Endometrial microvascular endothelial cells (primary cell): ENCODE measurements around the gene SUDS3. TPM values are rescaled to one million over a fixed set of nuclear protein-coding genes. Genes with fewer than 3 reads are reported as not detected.

Experiments
- in situ Hi-C: cut with HindIII; loops from 2 replicates; pipeline ENCODE4 v1.10.0; 2017; ENCODE audit warnings: low sequenced_read_pairs, low pct_unique_long_range_greater_than_20kb; ENCODE audit errors: inconsistent ontology term
- total RNA-seq: library from RNA; depleted of rRNA; stranded (reverse); fragments of >200 nt; gene quantifications from one replicate; pipeline ENCODE4 v1.2.3, GENCODE V29; 2015; ENCODE audit errors: inconsistent ontology term

Gene SUDS3
- total RNA-seq, 1 donor from 2014 or later, result 17.7 TPM

DNA sequence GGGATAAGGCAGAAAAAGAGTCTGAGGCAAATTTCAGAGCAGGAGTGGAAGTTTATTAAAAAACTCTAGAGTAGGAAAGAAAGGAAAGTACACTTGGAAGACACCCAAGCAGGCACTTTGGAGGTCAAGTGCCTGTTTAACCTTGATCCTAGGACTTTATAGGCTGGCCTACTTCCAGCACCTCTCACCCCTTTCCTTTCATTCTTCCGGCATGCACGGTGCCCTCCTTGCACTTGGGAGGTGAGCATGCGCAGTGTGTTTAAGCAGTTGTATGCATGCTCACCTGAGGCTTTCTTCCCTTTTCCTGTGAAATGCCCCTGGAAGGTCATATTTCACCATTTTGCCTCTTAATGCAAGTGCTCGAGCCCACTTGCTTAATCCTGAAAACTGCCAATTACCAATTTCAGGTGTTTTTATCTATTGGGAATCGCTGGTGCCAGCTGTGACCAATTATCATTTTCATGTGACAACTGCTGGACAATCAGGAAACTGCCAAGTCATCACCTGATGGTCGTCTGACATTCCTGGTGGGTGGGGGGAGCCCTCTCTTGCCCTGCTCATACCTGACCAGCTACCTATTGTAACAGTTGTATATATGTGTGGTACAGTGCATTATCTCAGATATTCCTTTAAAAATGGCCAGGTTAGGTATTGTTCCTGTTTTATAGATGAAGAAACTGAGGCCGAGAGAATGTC lies 53.5 kb downstream of the SUDS3 start:
- in situ Hi-C loops, result no loop called here

- in situ Hi-C loops, result no loop called here
These were observed 54.2 kb downstream of the SUDS3 start for GRCh38 chr12:118430516-118430915.

GRCh38 chr12:118432812-118433545 lies 56.6 kb downstream of the SUDS3 start:
- in situ Hi-C loops, result no loop called here

GRCh38 chr12:118436002-118436730 lies 59.8 kb downstream of the SUDS3 start:
- in situ Hi-C loops, result no loop called here

GRCh38 chr12:118436986-118437385 lies 60.6 kb downstream of the SUDS3 start:
- in situ Hi-C loops, result no loop called here

DNA sequence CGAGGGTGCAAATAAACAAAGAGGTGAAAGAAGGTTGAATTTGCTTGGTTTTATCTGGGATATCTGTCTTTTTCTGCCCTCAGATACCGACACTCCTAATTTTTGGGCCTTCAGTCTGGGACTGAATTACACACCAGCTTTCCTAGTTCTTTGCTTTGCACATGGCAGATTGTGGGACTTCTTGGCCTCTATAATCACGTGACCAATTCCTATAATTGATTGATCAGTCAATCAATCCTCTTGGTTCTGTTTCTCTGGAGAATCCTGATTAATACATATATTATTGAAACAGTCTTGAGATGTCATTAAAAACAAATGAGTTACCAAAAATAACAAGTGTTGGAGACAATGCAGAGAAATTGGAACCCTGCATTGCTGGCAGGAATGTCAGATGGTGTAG lies 62.7 kb downstream of the SUDS3 start:
- in situ Hi-C loops, result no loop called here

DNA sequence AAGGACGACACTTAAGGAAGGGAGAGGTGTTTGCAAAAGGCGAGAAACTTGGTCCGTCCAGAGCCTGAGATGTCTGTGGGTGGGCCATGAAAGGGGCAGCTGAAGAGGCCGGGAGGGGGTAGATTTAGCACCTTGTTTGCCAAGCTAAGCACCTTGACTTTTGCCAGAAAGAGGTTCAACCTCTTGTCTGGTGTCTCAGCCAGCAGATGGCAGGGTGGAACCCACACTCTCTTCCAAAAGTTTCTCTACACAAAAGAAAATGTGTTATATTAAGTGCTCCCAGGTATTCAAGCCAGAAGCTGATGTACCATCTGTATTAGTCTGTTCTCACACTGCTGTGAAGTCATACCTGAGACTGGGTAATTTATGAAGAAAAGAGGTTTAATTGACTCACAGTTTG lies 69.9 kb downstream of the SUDS3 start:
- in situ Hi-C loops, result no loop called here

GRCh38 chr12:118447181-118447580 lies 70.8 kb downstream of the SUDS3 start:
- in situ Hi-C loops, result no loop called here

DNA sequence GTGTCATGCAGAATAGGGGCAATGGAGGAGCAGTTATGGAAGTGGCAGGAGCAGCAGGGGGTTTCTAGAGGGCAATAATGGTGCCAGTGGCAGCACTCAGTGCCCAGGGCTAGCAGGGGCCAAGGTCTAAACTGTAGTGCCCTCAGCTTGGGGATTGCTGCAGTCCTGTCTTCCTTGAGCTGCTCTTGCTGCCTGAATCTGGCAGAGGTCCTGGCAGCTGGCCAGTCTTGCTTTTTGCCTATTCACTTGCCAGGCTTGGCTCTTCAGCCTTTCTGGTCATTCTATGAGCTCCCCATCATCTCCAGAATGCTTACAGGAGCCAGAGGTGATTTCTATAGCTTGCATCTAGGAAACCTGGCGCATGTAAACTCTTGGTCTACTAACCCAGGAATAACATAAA lies 72.0 kb downstream of the SUDS3 start:
- in situ Hi-C loops, result no loop called here

GRCh38 chr12:118455327-118455726 lies 79.0 kb downstream of the SUDS3 start:
- in situ Hi-C loops, result no loop called here

DNA sequence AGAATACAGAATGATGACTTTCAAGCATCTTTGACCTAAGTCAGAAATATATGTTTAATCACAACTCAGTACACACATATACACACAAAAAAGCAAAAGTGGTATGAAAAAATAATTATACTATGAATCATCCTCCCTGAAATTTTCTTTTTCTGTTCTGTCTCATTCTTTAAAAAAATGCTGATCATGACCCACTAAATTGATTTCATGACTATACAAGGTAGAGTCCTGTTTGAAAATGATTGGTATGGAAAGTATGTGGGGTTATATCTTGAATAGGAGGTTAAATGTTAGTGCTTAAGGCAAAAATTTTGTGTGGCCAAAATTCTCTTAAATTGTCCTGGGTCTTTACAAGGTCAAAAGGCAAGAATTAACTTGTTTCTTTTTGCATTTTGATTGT lies 80.4 kb downstream of the SUDS3 start:
- in situ Hi-C loops, result no loop called here

- in situ Hi-C loops, result no loop called here
These were observed 82.8 kb downstream of the SUDS3 start for GRCh38 chr12:118459110-118459509.

DNA sequence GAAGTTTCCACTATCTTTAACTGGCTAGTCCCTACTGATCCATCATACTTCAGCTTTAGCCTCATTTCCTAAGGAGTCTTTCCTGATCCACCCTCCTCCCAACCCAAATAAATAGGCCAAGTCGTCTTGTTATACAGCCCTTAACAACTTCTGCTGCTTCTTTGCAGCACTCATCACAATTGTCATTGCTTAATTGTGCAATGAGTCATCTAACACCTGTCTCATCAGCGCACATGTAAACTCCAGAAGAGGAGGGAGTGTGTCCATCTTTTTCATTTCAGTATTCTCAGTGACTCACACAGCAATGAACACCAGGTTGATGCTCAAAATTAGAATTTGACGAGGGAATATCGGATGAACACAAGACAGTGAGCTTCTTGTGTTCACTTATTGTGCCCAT lies 87.3 kb downstream of the SUDS3 start:
- in situ Hi-C loops, result no loop called here

- in situ Hi-C loops, result no loop called here
These were observed 89.4 kb downstream of the SUDS3 start for GRCh38 chr12:118465706-118466105.

Other genes with a start within 250 kb of the SUDS3 start
- 260 TPM for gene PEBP1, start 240.4 kb upstream of the SUDS3 start, total RNA-seq
- gene TAOK3, start 3.6 kb upstream of the SUDS3 start, total RNA-seq, result 21.6 TPM